Spleen (tissue), 7 donors: ENCODE data around the gene ICAM2.

Source experiments
- CTCF ChIP-seq, 11 experiments: fragments of 200-600 bp in 7 of 11; fragments of 450-650 bp in 4 of 11; sonication (generic) in 4 of 11; IDR thresholded peaks in 8 of 11; conservative IDR thresholded peaks in 3 of 11; 1 replicate in 7 of 11; 2 replicates in 4 of 11; pipeline versions ENCODE4 v1.4.0 to v1.8.0; 2016 to 2021; ENCODE audit warnings: antibody characterized with exemption in 11 of 11, inconsistent platforms in 4 of 11, mild to moderate bottlenecking in 1 of 11
- POLR2A ChIP-seq, 3 donors: fragments of 450-650 bp; IDR thresholded peaks; one replicate each; pipeline ENCODE4 v1.5.1; 2017; ENCODE audit warnings: antibody characterized with exemption in 3 of 3, mild to moderate bottlenecking in 1 of 3
- POLR2AphosphoS5 ChIP-seq, 3 donors: sonication (generic); formaldehyde crosslinking; IDR thresholded peaks; one replicate each; pipeline ENCODE4 v1.5.1; 2017; ENCODE audit warnings: antibody characterized with exemption in 3 of 3
- donor health status: DM: no; HTN: no; CAD: no; lungs with moderate emphysema.
- donor health status: DM: no; HTN: no; CAD: no.
- donor health status: DM: no; HTN: no; CAD: no.

- TF ChIP-seq CTCF (IDR thresholded peaks at IDR 0.05 in 8 of 11, conservative IDR thresholded peaks at IDR 0.05 in 3 of 11) (no peak), POLR2AphosphoS5 (IDR thresholded peaks at IDR 0.05) (no peak), POLR2A (IDR thresholded peaks at IDR 0.05) (no peak)
These were observed 21.4 kb downstream of the ICAM2 start for GRCh38 chr17:63998721-63999679.
